ENCODE data around the gene TEAD2. TPM values are rescaled to one million over a fixed set of nuclear protein-coding genes. Genes with fewer than 3 reads are reported as not detected.
"Not testable (repeated sequence)": the region's sequence is repeated elsewhere in the genome, so short reads cannot be mapped to it uniquely, and the experiment has no call there.

The TEAD2 gene
- total and polyA plus RNA-seq, 2 donors from 2014 or later = 15.7 to 30.2 TPM

DNA sequence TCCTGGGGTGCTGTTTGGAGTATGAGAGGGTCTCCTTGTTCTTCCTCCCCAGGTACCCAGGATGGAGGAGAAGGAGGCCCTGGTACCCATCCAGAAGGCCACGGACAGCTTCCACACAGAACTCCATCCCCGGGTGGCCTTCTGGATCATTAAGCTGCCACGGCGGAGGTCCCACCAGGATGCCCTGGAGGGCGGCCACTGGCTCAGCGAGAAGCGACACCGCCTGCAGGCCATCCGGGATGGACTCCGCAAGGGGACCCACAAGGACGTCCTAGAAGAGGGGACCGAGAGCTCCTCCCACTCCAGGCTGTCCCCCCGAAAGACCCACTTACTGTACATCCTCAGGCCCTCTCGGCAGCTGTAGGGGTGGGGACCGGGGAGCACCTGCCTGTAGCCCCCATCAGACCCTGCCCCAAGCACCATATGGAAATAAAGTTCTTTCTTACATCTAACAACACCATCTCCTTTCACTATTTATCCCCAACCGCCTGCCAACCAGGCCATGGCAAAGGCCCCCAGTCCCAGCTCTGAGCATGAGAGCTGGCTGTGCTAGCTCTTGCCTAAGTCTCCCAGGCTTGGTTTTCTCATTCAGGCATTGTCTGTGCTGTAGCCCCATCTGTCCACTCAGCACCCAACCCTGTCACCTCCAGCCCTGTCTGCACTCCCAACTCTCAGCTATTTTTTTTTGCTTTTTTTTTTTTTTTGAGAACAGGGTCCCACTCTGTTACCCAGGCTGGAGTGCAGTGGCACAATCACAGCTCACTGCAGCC is 12.6 kb upstream of the TEAD2 start:
- TF ChIP-seq, protein P1, sequence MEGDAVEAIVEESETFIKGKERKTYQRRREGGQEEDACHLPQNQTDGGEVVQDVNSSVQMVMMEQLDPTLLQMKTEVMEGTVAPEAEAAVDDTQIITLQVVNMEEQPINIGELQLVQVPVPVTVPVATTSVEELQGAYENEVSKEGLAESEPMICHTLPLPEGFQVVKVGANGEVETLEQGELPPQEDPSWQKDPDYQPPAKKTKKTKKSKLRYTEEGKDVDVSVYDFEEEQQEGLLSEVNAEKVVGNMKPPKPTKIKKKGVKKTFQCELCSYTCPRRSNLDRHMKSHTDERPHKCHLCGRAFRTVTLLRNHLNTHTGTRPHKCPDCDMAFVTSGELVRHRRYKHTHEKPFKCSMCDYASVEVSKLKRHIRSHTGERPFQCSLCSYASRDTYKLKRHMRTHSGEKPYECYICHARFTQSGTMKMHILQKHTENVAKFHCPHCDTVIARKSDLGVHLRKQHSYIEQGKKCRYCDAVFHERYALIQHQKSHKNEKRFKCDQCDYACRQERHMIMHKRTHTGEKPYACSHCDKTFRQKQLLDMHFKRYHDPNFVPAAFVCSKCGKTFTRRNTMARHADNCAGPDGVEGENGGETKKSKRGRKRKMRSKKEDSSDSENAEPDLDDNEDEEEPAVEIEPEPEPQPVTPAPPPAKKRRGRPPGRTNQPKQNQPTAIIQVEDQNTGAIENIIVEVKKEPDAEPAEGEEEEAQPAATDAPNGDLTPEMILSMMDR (IDR thresholded peaks at IDR 0.05; ENCODE audit: borderline replicate concordance, extremely low read depth, insufficient read depth) = no peak
- no peaks in the 10 kb centered on the region for H3K36me3 ChIP-seq (ENCODE audit: control insufficient read depth in 2 of 3, insufficient read depth in 3 of 3, low read length in 3 of 3)
- no peaks in the 10 kb centered on the region for H3K4me1 ChIP-seq (ENCODE audit: control insufficient read depth in 2 of 3, insufficient read depth in 2 of 3, low read depth in 1 of 3, low read length in 3 of 3)
- H3K9ac ChIP-seq (ENCODE audit: low read length in 3 of 3) = no peak overlapping the region
- DNase-seq (no peak), FAIRE-seq (no peak)
- no peak overlapping the region for H3K4me3 ChIP-seq (ENCODE audit: low read length in 3 of 3)
- no peak overlapping the region for H3K27ac ChIP-seq (ENCODE audit: low read depth in 2 of 2, low read length in 2 of 2)
- H3K27me3 ChIP-seq (ENCODE audit: control insufficient read depth, insufficient read depth, low read length) = no peaks in the 10 kb centered on the region
- H3K9me3 ChIP-seq (ENCODE audit: control insufficient read depth in 2 of 3, insufficient read depth in 1 of 3, low read length in 3 of 3) = no peaks in the 10 kb centered on the region
- intact Hi-C loops (cut with DNase I) = no loop called here

DNA sequence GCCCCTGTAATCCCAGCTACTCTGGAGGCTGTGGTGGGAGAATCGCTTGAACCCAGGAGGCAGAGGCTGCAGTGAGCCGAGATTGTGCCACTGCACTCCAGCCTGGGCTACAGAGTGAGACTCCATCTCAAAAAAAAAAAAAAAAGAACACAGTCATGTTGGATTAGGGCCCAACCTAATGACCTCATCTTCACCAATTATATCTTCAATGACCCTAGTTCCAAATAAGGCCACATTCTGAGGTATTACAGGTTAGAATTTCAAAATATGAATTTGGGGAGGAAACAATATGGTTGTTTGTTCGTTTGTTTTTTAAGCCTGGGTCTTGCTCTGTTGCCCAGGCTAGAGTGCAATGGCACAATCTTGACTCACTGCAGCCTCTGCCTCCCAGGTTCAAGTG is 11.0 kb upstream of the TEAD2 start:
- DNase-seq; FAIRE-seq; intact Hi-C loops (cut with DNase I): not testable (repeated sequence)

DNA sequence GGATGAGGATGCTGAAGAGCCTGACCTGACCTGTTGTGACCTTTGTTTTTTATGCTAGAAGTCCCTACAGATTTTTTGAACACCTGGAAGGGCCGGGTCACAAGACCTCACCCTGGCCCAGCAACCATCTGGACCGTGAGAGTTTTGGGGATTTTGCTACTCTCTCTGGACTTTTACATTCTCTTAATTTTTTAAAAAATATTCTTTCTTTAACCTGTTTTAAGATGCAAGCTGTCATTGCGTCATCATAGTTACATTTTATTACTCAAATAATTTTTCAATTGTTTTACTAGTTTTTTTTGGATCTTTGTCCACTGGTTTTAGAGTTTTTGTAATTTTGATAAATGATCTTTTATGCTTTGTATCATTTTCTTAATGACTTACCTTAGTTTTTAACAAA is 9.0 kb upstream of the TEAD2 start:
- DNase-seq (no peak), FAIRE-seq (no peak)
- peaks cover 0 to 8% (median 0%) of the 10 kb centered on the region in 3 donors for H3K9me3 ChIP-seq (ENCODE audit: control insufficient read depth in 2 of 3, insufficient read depth in 1 of 3, low read length in 3 of 3)
- no peaks in the 10 kb centered on the region for H3K4me1 ChIP-seq (ENCODE audit: control insufficient read depth in 2 of 3, insufficient read depth in 2 of 3, low read depth in 1 of 3, low read length in 3 of 3)
- no peak overlapping the region for H3K4me3 ChIP-seq (ENCODE audit: low read length in 3 of 3)
- intact Hi-C loops (cut with DNase I) = no loop called here
- H3K27ac ChIP-seq (ENCODE audit: low read depth in 2 of 2, low read length in 2 of 2) = no peak overlapping the region
- H3K9ac ChIP-seq (ENCODE audit: low read length in 3 of 3) = no peak overlapping the region
- TF ChIP-seq, protein P1 (IDR thresholded peaks at IDR 0.05; ENCODE audit: borderline replicate concordance, extremely low read depth, insufficient read depth) = no peak
- H3K36me3 ChIP-seq (ENCODE audit: control insufficient read depth in 2 of 3, insufficient read depth in 3 of 3, low read length in 3 of 3) = no peaks in the 10 kb centered on the region
- H3K27me3 ChIP-seq (ENCODE audit: control insufficient read depth, insufficient read depth, low read length) = no peaks in the 10 kb centered on the region

More for the DNA sequence above, 11.0 kb upstream of the TEAD2 start:
- not testable (repeated sequence) for H3K9ac ChIP-seq (ENCODE audit: low read length in 3 of 3); H3K27ac ChIP-seq (ENCODE audit: low read depth in 2 of 2, low read length in 2 of 2); H3K27me3 ChIP-seq (ENCODE audit: control insufficient read depth, insufficient read depth, low read length); H3K36me3 ChIP-seq (ENCODE audit: control insufficient read depth in 2 of 3, insufficient read depth in 3 of 3, low read length in 3 of 3); H3K4me3 ChIP-seq (ENCODE audit: low read length in 3 of 3); H3K4me1 ChIP-seq (ENCODE audit: control insufficient read depth in 2 of 3, insufficient read depth in 2 of 3, low read depth in 1 of 3, low read length in 3 of 3); H3K9me3 ChIP-seq (ENCODE audit: control insufficient read depth in 2 of 3, insufficient read depth in 1 of 3, low read length in 3 of 3)

DNA sequence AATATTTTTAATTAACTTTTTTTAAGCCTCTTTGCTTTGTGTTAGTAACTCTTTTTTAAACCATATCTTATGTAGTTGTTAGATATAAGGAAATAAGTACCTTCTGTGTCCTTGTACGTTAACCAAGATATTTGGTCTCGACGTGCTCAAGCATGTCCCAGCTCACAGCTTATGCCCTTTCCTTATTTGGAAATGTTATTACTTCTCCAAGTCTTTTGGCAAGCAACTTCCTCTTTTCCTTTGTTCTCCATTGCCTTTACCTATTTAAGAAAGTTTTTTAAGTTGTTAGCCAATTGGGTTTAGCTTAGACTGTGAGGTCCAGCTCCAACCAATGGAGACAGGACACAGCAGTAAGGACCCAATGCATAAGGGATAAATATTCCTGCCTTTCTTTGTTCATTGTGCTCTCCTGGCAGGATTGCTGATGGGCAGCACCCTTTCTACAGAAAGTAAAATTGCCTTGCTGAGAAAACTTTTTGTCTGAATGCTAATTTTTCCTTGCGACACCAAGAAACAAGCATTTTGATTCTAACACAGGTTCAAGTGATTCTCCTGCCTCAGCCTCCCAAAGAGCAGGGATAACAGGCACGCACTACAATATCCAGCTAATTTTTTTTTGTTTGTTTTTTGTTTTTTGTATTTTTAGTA is 6.6 kb upstream of the TEAD2 start:
- intact Hi-C loops (cut with DNase I) = no loop called here
- no peak for FAIRE-seq
- TF ChIP-seq, protein P1 (IDR thresholded peaks at IDR 0.05; ENCODE audit: borderline replicate concordance, extremely low read depth, insufficient read depth) = no peak
- no peaks in the 10 kb centered on the region for H3K4me1 ChIP-seq (ENCODE audit: control insufficient read depth in 2 of 3, insufficient read depth in 2 of 3, low read depth in 1 of 3, low read length in 3 of 3)
- H3K27ac ChIP-seq (ENCODE audit: low read depth in 2 of 2, low read length in 2 of 2) = no peak overlapping the region
- no peak overlapping the region for H3K9ac ChIP-seq (ENCODE audit: low read length in 3 of 3)
- no peak overlapping the region for H3K4me3 ChIP-seq (ENCODE audit: low read length in 3 of 3)
- no peaks in the 10 kb centered on the region for H3K27me3 ChIP-seq (ENCODE audit: control insufficient read depth, insufficient read depth, low read length)
- H3K9me3 ChIP-seq (ENCODE audit: control insufficient read depth in 2 of 3, insufficient read depth in 1 of 3, low read length in 3 of 3) = peaks cover 0 to 8% (median 0%) of the 10 kb centered on the region in 3 donors
- no peaks in the 10 kb centered on the region for H3K36me3 ChIP-seq (ENCODE audit: control insufficient read depth in 2 of 3, insufficient read depth in 3 of 3, low read length in 3 of 3)
- no peak for DNase-seq
